Sigmoid colon (tissue), 7 donors: ENCODE data around the gene DNAAF5. TPM values are rescaled to one million over a fixed set of nuclear protein-coding genes. Genes with fewer than 3 reads are reported as not detected.

ENCODE experiments used
- DNase-seq: peaks from one replicate; pipeline ENCODE4 v3.0.0-alpha.2; 2019
- H3K27ac ChIP-seq, 4 donors: fragments of 200-600 bp; sonication (generic); one replicate each; pipeline ENCODE4 v1.5.1; 2016 to 2019; ENCODE audit warnings: mild to moderate bottlenecking in 1 of 4
- H3K27me3 ChIP-seq, 3 donors: fragments of 200-600 bp; sonication (generic); one replicate each; pipeline ENCODE4 v1.5.1; 2019; ENCODE audit warnings: mild to moderate bottlenecking in 1 of 3
- H3K36me3 ChIP-seq, 4 donors: fragments of 200-600 bp; sonication (generic); one replicate each; pipeline ENCODE4 v1.5.1; 2016 to 2019
- H3K4me1 ChIP-seq, 4 donors: fragments of 200-600 bp; sonication (generic); one replicate each; pipeline ENCODE4 v1.5.1; 2017 to 2019
- H3K4me3 ChIP-seq, 4 donors: fragments of 200-600 bp; sonication (generic); one replicate each; pipeline ENCODE4 v1.5.1; 2017 to 2019; ENCODE audit warnings: mild to moderate bottlenecking in 2 of 4, moderate library complexity in 1 of 4
- H3K9me3 ChIP-seq, 4 donors: fragments of 200-600 bp in 3 of 4; sonication (generic) in 3 of 4; one replicate each; pipeline versions ENCODE4 v1.5.1 to v1.6.1; 2013 to 2019
- CTCF ChIP-seq, 4 experiments: fragments of 450-650 bp in 3 of 4; fragments of 200-600 bp in 1 of 4; IDR thresholded peaks; one replicate each; pipeline ENCODE4 v1.5.1; 2016 to 2019; ENCODE audit warnings: antibody characterized with exemption in 4 of 4, mild to moderate bottlenecking in 3 of 4, moderate library complexity in 2 of 4
- EP300 ChIP-seq, 4 donors: sonication (generic); formaldehyde crosslinking; IDR thresholded peaks; one replicate each; pipeline ENCODE4 v1.6.1; 2017; ENCODE audit warnings: antibody characterized with exemption in 4 of 4
- POLR2A ChIP-seq, 2 donors: fragments of 450-650 bp; IDR thresholded peaks; one replicate each; pipeline ENCODE4 v1.6.1; 2016; ENCODE audit warnings: antibody characterized with exemption in 2 of 2, mild to moderate bottlenecking in 2 of 2, moderate library complexity in 2 of 2
- POLR2AphosphoS5 ChIP-seq, 4 donors: sonication (generic); formaldehyde crosslinking; IDR thresholded peaks; one replicate each; pipeline ENCODE4 v1.6.1; 2017; ENCODE audit warnings: antibody characterized with exemption in 4 of 4
- WGBS, 2 donors: extraction: QIAGEN DNeasy Blood & Tissue Kit; methylation state at CpG; one replicate each; pipeline ENCODE4 v1.1.7; 2013; 5-methylcytosine and 5-hydroxymethylcytosine counted together
- intact Hi-C: fragments of 100-400 bp; cut with DNase I; formaldehyde crosslinking; loops from one replicate; pipeline ENCODE4 v1.15.1; 2023
- polyA plus RNA-seq, 3 donors: library from polyadenylated mRNA; stranded (reverse); fragments of 200-250 nt; gene quantifications; one replicate each; pipeline ENCODE4 v1.2.3, GENCODE V29; 2013
- total RNA-seq, 4 donors: library from RNA; depleted of rRNA; stranded (reverse); fragments of >200 nt; gene quantifications; one replicate each; pipeline ENCODE4 v1.1.0, GENCODE V29; 2016
- donor health status: healthy with polysubstance abuse.
- donor health status: Bipolar disorder and iron deficiency.
- donor health status: healthy.

DNAAF5 gene
- total and polyA plus RNA-seq, 7 donors, result 7.8 to 25.4 (median 14.5) TPM

DNA sequence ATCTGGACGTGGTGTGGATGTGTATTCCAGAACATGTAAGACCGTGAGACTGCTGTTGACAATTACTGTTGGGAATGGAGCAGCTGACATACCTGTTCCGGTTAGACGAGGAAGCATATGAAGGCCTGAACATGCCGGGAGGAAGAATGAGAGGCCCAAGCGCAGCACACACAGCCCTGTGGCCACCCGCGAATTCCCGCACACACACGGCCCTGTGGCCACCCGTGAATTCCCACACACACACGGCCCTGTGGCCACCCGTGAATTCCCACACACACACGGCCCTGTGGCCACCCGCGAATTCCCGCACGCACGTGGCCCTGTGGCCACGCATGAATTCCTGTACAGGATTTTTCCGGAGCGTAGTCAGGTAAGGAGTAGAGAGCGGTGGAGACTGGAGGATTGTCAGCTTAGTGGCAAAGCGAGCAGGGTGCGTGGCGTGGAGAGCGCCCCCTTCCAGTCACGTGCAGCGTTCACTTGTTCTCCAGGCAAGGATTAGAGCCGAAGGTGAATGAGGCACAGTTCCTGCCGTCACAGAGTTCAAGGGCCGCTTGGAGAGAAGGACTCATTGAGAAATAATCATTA lies 96.3 kb downstream of the DNAAF5 start:
- Histone ChIP-seq H3K4me1 (peaks cover 0 to 90% (median 70%) of the 10 kb centered on the region in 4 donors), H3K9me3 (no peaks in the 10 kb centered on the region), H3K4me3 (no peak overlapping the region), H3K27me3 (no peaks in the 10 kb centered on the region), H3K27ac (peak overlapping the region; percentile 65 to 92 (median 76)), H3K36me3 (no peaks in the 10 kb centered on the region)
- no peak for TF ChIP-seq POLR2A (IDR thresholded peaks at IDR 0.05)
- TF ChIP-seq POLR2AphosphoS5 (IDR thresholded peaks at IDR 0.05), result no peak
- TF ChIP-seq CTCF (IDR thresholded peaks at IDR 0.05), result no peak
- no peak for TF ChIP-seq EP300 (IDR thresholded peaks at IDR 0.05)
- intact Hi-C loops, result loop anchor here (5.0 kb wide), 1 partner anchor 35 kb away; no protein-coding TSS in a partner anchor
- peak; percentile 50 for DNase-seq
- 92 to 93% methylated on average over 32 of the region's 32 CpGs for WGBS, 2 donors

DNA sequence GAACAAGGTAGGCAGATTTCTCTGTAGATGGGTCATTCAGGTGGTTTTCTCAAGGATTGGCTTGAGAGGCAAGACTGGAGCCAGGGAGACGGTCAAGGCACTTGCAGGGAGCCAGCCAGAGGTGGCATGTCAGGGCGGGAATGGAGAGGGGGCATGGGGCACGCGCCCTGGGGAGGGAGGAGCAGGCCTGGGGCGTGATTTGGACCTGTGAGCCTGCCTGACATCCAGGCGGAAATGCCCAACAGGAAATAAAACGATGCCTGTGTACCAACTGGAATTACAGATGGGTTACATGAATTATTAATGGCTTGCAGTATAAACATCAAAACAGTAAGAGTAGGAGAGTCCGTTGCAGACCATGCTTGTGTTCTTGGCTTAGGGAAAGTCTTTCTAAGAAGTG lies 97.2 kb downstream of the DNAAF5 start:
- peak overlapping the region; percentile 54 to 92 (median 76) for H3K27ac ChIP-seq
- H3K4me3 ChIP-seq, result no peak overlapping the region
- H3K36me3 ChIP-seq, result no peaks in the 10 kb centered on the region
- no peaks in the 10 kb centered on the region for H3K9me3 ChIP-seq
- intact Hi-C loops, result loop anchor here (5.0 kb wide), 1 partner anchor 36 kb away; no protein-coding TSS in a partner anchor
- H3K27me3 ChIP-seq, result no peaks in the 10 kb centered on the region
- 44 to 69% methylated on average over 8 of the region's 8 CpGs for WGBS, 2 donors
- no peak for TF ChIP-seq POLR2AphosphoS5 (IDR thresholded peaks at IDR 0.05)
- no peak for TF ChIP-seq POLR2A (IDR thresholded peaks at IDR 0.05)
- no peak for TF ChIP-seq CTCF (IDR thresholded peaks at IDR 0.05)
- TF ChIP-seq EP300 (IDR thresholded peaks at IDR 0.05), result no peak
- H3K4me1 ChIP-seq, result peaks cover 0 to 83% (median 64%) of the 10 kb centered on the region in 4 donors
- DNase-seq, result peak; percentile 53

GRCh38 chr7:824081-824480 lies 97.6 kb downstream of the DNAAF5 start:
- peaks cover 0 to 86% (median 68%) of the 10 kb centered on the region in 4 donors for H3K4me1 ChIP-seq

GRCh38 chr7:824664-825063 lies 98.2 kb downstream of the DNAAF5 start:
- intact Hi-C loops, result loop anchor here (5.0 kb wide), 1 partner anchor 37 kb away; no protein-coding TSS in a partner anchor
- TF ChIP-seq CTCF (IDR thresholded peaks at IDR 0.05) (no peak), POLR2AphosphoS5 (IDR thresholded peaks at IDR 0.05) (no peak), EP300 (IDR thresholded peaks at IDR 0.05) (no peak), POLR2A (IDR thresholded peaks at IDR 0.05) (no peak)
- H3K4me3 ChIP-seq, result no peak overlapping the region
- WGBS, 2 donors, result 81 to 87% methylated on average over 11 of the region's 11 CpGs
- H3K4me1 ChIP-seq, result peaks cover 0 to 87% (median 74%) of the 10 kb centered on the region in 4 donors
- H3K9me3 ChIP-seq, result no peaks in the 10 kb centered on the region
- H3K27ac ChIP-seq, result peak overlapping the region; percentile 54 to 92 (median 76)
- no peaks in the 10 kb centered on the region for H3K27me3 ChIP-seq
- H3K36me3 ChIP-seq, result no peaks in the 10 kb centered on the region
- DNase-seq, result peak; percentile 61

More at GRCh38 chr7:824081-824480, 97.6 kb downstream of the DNAAF5 start:
- H3K4me3 ChIP-seq, result no peak overlapping the region
- DNase-seq, result peak; percentile 69
- intact Hi-C loops, result loop anchor here (5.0 kb wide), 1 partner anchor 37 kb away; no protein-coding TSS in a partner anchor
- WGBS, 2 donors, result 79 to 89% methylated on average over 7 of the region's 7 CpGs
- H3K36me3 ChIP-seq, result no peaks in the 10 kb centered on the region
- no peak for TF ChIP-seq POLR2AphosphoS5 (IDR thresholded peaks at IDR 0.05)
- H3K27ac ChIP-seq, result peak overlapping the region; percentile 54 to 92 (median 76)
- no peaks in the 10 kb centered on the region for H3K27me3 ChIP-seq
- H3K9me3 ChIP-seq, result no peaks in the 10 kb centered on the region

GRCh38 chr7:825386-825785 lies 98.9 kb downstream of the DNAAF5 start:
- Histone ChIP-seq H3K36me3 (no peaks in the 10 kb centered on the region), H3K4me3 (no peak overlapping the region), H3K9me3 (no peaks in the 10 kb centered on the region), H3K27me3 (no peaks in the 10 kb centered on the region), H3K4me1 (peaks cover 0 to 87% (median 79%) of the 10 kb centered on the region in 4 donors), H3K27ac (peak overlapping the region; percentile 54 to 92 (median 76))
- 72 to 84% methylated on average over 6 of the region's 6 CpGs for WGBS, 2 donors
- no peak for DNase-seq
- TF ChIP-seq CTCF (IDR thresholded peaks at IDR 0.05) (no peak), EP300 (IDR thresholded peaks at IDR 0.05) (no peak), POLR2AphosphoS5 (IDR thresholded peaks at IDR 0.05) (no peak), POLR2A (IDR thresholded peaks at IDR 0.05) (no peak)
- intact Hi-C loops, result no loop called here
